NCI-H748 (cell line): ENCODE measurements around the gene KIRREL3.
"Not testable (repeated sequence)": the region's sequence is repeated elsewhere in the genome, so short reads cannot be mapped to it uniquely, and the experiment has no call there.

Source experiments
- DNase-seq: peaks from one replicate; lab custom pipeline; 2025; ENCODE audit not compliant: unreplicated experiment; lab: John Stamatoyannopoulos, UW

KIRREL3 gene

DNA sequence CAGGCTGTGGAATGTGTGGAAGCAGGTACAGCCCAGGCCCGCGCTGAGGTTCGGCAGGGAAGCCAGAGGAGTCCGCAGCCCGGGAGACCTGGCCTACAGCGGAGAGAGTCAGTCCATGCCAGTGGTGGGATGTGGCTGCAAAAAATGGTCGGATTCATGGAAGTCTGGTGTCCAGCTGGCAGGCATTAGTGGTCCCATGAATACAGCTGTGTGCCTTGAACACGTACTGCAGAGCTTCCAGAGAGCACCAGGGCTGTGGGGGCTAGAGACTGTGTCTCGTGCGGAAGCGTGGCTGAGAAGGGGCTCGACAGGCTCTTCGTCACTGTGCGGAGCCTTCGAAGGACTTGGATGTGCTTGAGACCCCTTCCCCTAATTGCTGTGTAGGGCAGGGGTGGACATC is 604.3 kb downstream of the KIRREL3 start:
- not testable (repeated sequence) for DNase-seq

DNA sequence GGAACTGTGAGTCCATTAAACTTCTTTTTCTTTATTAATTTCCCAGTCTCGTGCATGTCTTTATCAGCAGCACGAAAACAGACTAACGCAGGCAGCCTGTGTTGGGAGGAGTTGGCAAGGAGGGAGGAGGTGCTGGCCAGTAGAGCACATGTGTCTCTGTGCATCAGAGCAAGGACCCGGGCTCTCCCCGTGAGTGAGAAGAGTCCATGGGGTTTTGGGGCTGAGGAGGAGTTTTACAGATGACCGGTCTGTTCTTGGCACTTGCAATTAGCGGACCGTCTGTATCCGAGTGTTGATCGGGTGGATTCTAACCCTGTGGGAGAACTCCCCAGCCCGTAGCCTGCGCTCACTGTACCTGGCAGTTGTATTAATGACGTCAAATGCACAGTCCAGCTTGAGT is 604.8 kb downstream of the KIRREL3 start:
- not testable (repeated sequence) for DNase-seq

DNA sequence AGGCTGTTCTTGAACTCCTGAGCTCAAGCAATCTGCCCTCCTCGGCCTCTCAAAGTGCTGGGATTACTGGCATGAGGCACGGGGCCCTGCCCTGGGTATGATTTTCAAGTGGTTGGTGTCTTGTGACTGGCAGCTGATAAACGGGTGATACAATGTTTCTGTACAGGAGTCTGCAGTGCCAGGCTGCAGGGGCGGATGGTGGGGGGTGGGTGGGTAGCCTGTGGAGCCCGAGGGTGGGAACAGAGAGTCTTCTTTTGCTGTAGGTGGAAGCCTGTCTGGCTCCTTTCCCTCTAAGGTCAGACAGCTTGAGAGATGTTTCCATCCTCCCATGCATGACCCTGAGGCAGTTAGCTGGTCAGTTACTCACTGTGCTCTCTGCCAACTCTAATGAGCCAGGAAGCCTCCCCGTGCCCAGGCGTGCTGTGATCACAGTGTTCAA is 605.9 kb downstream of the KIRREL3 start:
- not testable (repeated sequence) for DNase-seq

DNA sequence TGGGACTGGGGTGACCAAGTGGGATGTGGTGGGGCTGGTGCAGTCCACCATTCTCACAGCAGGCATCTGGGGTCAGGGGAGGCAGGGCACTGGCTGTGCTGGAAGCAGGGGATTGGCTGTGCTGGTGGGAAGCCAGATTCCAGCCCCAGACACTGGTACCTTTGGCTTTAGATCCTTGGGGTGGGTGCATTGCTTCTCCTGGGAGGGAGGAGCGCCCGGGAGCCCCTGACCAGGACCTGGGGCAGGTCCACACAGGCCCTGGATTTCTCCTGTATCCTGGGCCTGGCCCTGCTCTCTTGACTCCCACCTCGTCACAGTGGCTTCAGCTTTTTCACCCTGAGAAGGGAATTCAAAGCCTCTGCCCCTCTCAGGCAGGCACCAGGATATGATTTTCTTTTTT is 606.5 kb downstream of the KIRREL3 start:
- DNase-seq: no peak

DNA sequence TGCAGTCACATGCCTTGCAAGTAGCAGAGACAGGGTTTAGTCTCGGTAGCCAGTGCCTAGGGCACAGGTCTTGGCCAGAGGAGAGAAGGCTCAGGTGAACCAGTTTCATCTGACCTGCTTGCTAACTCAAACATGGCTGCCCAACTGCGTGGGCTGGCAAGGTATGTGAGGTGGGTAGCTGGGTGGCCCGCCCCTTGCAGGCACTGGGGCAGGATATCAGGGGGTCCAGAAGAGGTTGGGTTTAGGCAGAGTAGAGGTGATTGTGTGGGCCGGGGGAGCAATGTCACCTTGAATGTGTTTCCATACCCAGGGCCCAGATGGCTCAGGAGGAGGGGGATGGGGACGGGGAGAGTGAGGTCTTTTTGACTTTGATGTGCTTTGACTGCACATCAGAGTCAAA is 607.4 kb downstream of the KIRREL3 start:
- DNase-seq: no peak

DNA sequence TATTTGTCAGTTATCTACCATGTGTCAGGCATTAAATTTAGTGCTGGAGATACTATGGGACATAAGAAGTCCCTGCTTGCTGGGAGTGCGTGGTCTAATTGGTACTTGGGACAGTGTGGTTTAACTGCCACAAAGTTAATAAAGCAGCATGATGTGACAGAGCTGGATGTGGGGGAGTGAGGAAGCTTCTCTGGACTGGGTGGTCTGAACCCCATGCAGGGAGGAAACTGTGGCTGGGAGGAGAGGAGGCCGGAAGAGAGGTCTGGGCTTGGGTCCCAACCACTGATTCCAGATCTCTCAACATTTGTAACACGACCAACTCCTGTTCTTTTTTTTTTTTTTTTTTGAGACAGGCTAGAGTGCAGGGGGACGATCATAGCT is 607.9 kb downstream of the KIRREL3 start:
- no peak for DNase-seq

DNA sequence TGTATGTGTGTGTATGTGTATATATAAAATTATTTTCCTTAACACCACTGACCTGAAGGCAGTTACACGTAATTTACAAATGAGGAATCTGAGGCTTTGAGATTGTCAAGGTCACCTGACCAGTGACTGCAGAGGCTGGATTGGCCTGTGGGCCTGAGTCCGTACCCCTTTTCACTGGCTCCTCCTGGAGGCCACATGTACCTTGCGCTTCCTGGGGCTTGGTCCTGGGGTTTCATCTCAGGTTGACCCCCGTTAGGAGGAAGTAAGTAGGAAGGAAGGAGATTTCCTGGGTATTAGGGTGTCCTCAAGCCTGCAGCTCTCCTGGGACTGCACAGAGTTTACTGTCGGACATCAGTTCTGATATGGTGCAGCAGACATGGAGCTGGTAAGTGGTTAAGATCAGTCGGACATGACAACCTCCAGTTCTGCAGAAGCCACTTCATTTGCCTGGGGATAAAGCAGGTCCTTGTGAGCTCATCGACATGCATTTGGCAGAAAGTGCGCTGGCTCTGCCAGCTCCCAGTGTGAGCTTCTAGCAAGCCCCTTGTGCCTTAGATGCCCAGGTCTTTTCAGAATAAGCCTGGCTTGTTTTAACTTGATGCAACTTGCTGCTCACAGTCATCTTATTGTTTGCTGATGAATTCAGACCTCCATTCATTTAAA is 608.5 kb downstream of the KIRREL3 start:
- no peak for DNase-seq

DNA sequence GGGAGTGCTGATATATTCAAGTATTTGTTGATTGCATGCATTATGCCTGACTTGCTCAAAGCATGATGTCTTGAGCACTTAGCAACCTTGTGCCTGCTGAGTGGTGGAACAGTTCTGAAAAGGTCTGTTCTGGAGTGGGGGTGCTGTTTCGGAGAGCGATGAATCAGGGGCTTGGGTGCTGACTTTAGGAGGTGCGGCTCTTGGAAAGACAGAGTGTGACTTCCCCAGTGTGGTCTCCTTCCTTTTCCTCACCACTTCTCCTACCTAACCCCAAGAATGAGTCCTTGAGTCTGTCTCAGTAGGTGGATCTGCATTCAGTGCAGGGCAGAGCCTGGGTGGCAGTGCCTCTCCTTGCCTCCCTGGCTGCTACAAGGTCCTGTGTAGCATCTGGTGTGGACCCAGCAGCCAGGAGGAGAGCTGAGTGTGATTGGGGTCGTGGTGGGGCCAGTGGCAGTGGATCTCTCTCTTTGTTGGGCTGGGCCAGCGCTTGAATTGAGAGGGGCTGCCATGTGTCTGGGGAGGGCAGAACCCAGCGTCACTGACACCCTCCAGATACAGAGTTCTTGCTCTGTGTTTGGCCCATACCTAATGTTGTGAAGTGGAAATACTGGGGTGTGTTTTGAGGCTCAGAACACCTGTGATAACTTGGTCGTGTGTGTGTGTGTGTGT is 609.1 kb downstream of the KIRREL3 start:
- DNase-seq: no peak

DNA sequence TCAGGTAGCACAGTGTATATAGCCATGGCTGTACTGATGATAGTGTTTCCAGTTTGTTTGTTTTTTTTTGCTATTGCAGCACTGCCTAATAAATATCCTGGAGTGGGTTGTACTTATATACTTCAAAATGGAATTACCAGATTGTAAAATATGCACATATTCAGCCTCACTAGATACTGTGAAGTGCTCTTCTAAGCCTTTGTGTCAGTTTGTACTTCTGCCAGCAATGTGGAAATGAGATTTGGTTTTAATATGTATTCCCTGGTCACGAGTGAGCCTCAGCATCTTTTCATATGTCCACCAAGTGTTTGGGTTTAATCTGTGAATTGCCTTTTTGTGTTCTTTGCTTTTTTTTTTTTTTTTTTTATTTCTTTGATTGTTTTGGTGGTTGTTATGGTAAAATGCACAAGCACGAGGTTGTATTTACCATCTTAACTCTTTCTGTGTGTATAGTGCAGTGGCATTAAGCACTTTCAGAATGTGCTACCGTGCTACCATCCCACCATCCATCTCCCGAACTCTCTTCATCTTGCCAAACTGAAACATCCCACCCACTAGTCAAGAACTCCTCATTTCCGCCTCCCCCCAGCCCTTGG is 610.2 kb downstream of the KIRREL3 start:
- no peak for DNase-seq

DNA sequence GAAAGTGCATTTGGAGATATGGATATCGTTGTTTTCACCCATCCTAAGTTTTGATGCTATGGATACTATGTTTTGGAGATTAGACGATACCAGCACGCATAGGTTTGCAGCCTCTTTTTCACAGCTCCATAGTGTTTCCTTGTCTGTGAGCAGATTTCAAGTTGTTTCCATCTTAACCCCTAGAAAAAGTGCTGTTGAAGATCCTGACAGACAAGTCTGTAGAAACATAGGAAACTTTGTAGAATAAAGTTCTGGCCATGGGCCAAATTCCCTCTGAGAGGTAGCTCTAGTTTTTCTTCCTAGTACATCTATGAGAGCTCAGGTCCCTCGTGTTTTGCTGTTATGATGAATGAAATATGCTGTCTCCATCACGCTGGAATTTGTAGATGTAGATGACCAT is 612.7 kb downstream of the KIRREL3 start:
- DNase-seq: no peak

DNA sequence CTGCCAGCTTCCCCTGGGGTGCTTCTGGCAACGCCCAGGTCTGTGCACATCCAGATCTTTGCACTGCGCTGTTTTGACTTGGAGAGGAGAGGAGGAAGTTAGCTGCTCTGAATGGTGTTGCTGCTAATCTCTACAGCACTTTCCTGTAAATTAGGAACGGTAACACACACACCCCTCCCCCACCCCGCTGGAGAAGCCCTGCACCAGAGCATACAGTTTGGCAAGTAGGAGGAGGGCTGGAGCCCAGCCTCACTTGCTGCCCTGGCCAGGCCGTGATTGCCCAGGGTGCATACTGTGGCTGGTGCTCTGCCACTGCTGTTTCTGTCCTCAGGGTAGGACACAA is 613.9 kb downstream of the KIRREL3 start:
- DNase-seq: peak; percentile 15

DNA sequence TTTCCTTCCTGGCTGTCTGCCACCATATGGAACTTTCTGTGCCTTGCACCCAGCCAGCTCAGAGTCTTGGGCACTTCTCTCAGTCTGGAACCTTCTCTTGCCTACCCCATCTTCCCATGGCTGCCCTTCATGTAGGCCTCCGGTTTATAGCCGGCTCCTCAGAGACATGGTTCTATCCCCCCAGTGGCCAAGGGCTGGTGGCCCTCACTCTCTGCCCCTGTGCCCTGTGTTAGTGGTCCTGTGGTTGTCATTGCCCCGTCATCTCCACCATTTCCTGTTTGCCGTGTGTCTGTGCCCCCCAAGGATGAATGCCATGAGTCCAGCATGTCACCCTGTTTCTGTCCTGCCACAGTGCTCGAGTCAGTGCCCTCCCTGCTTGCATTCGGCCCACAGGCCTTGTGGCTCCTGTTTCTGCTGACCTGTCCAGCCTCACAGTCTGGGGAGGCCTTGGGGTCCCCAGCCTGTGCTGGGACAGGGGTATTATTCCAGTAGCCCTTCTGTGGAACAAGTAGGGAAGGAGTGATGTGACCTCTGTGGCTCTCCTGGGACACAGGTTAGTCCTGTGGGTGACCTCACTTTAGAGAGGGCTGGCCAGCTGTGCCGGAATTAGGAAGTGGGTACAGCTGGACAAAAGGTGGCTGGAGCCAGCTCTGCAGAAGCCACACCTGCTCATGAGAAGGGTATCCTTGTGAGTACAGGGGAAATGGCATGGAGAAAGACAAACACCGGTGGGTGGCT is 614.4 kb downstream of the KIRREL3 start:
- no peak for DNase-seq

DNA sequence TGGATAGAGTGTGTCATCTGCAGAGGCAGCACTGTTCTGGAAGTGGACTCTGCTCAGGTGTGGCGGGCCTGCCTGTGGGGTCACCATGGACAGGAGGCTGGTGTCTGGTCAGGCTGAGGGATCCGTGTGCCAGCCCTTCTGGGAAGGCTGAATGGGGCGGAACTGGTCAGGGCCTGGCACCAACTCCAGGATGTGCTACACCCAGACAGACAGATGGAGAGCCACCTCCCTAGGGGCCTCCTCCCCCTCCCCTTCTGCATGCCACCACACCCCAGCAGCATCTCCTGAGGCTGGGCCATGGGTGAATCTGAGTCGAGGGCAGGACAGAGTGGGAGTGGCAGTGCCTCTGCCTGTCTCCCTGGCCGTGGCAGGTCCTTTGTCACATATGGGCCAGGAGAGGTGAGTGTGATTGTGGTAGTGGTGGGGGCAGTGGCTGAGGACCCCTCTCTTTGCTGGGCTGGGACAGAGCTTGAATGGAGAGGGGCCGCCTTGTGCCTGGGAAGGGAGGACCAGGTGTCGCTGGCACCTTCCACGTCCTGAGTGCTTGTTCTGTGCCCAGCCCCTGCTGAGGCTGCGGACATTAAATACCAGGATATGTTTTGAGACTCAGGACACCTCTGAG is 616.0 kb downstream of the KIRREL3 start:
- no peak for DNase-seq

DNA sequence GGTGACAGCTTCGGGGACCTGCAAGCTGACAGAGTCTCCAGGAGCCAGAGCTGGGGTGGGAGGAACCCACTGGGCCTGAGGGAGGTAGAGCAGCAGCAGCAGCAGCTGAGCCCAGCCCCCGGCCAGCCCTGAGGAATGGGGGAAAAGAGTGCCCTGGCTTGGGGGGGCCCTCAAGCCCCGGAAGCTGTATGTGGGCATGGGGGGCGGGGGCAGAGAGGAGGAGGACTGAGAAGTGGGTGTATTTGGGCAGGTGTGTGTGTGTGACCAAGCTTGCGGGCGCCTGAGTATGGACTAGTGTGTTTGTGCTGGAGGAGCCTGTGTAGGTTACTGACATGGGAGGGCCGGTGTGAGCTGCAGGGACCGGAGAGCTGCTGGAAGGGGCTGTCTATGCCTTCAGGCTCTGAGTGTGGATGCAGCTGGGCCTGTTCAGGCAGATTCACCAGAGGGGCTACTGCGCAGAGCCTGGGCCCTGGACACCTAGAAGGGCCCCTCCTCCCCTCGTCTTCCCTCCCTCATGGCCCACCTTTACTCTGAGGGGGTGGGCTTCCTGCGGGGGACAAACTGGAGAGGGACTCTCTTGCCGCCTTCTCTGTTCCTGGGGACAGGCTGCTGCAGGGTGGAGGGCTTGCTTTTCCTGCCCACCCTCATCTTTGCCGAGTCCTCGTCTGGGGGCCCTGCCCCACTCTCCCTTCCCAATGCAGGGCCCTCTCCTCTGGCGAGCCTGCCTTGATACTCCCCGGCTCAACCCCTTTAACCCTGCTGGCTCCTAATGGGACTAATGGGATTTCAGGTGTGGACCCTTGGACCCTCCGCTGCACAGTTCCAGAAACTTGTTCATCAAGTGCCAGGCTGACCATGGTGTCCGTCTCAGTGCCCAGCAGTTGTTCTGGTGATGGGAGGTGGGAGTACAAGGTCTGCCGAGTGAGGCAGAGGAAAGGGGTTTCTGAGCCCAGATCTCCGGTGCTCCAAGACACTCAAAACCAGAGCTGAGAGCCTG is 616.9 kb downstream of the KIRREL3 start:
- DNase-seq: no peak

DNA sequence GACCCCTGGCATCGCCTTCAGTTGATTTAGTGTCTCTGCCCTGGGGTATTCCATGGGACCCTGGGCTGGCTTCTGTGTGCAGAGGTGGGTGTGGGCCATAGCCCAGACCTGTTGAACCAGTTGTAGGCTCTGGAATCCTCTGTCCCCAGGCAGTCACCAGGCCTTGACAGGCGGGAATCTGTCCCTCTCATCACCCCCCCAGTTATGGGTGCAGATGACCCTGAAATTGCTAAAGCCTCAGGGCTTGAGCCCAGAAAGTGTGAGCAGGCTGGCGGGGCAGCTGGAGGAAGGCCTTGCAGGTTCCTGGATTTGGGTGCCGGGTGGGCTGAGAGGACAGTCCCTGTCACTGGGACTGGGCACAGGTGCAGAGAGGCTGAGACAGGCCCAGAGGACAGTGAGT is 617.9 kb downstream of the KIRREL3 start:
- not testable (repeated sequence) for DNase-seq

DNA sequence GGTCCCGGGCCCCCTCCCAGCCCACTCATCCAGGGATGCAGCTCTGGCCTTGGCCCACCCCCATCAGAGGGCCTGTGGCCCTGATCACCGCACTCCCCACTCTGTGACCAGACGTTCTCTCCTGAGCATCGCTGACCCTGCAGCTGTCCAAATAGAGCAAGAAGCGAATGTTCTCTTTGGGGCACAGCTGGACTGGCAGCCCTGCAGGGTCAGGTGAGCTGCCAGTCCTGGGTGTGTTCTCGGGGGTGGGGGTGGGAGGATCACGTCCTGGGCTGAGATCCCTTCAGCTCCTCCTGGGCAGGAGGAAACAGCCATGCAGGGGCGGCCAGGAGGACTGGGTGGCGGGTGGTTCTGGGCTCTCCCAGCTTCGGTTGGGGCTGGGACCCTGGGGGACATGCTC is 618.6 kb downstream of the KIRREL3 start:
- not testable (repeated sequence) for DNase-seq

DNA sequence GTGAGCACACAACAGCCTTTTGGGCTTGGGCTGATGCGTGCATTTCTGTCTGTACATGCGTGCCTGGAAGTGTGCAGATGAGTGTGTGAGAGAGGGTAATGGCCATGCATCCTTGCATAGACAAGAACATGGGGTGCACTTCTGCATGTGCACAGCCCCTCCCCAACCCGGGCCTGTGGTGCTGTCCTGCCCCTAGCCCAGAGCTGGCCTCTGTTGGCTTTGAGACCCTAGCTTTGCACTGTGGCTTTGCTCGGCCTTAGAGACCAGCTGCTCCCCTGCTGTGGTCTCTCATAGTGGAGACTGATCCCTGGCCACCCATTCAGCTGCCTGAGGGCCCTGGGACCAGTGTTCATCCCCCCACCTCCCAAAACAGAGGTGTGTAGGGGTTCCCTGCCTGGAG is 619.7 kb downstream of the KIRREL3 start:
- no peak for DNase-seq

DNA sequence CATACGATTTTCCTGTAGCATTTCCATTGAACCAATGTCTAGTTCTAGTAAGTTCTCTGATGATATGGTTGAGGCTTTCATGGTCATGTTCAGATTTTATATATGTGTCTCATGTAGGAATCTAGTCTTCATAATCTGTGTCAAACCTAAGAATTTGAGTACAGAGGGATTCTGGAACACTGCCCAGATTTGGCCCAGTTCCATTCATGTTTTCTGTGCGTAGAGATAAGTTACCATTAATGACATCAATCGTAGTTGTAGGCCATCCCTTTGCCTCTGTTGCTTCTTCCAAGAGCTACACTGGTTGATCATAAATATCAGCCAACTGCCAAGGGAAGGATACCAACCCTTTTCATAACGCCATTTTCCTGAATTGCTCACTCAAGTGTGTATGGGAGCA is 621.8 kb downstream of the KIRREL3 start:
- no peak for DNase-seq

DNA sequence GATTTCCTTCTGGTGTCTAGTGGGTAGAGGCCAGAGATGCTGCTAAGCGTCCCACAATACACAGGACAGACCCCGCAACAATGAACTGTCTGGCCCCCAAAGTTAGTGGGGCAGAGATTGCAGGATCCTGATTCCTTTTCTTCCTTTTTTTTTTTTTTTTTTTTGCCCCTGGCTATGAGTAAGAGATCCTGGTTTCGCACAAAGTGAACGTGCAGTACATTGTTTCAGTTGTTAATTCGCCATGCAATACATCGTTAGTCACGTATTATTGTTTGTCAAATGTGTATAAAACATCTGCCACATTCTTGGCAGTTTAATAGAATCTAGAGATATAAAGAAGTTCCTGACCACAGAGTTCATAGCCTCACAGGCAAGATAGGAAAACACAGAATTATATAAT is 624.8 kb downstream of the KIRREL3 start:
- no peak for DNase-seq

DNA sequence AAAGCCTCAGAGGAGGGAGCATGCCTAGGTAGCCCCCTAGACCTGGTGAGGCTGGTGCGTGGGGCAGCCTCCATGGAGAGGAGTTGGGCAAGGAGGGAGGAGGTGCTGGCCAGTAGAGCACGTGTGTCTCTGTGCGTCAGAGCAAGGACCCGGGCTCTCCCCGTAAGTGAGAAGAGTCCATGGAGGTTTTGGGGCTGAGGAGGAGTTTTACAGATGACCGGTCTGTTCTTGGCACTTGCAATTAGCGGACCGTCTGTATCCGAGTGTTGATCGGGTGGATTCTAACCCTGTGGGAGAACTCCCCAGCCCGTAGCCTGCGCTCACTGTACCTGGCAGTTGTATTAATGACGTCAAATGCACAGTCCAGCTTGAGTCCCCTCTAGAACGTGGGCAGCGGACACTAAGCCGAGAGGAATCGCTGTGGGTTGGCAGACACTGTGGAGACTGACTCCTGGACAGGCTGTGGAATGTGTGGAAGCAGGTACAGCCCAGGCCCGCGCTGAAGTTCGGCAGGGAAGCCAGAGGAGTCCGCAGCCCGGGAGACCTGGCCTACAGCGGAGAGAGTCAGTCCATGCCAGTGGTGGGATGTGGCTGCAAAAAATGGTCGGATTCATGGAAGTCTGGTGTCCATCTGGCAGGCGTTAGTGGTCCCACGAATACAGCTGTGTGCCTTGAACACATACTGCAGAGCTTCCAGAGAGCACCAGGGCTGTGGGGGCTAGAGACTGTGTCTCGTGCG is 625.8 kb downstream of the KIRREL3 start:
- DNase-seq: not testable (repeated sequence)
